ENCODE measurements around the gene NOL9. TPM values are rescaled to one million over a fixed set of nuclear protein-coding genes. Genes with fewer than 3 reads are reported as not detected.
A peak's percentile ranks its signal among the peaks of the same experiment; 100 is the strongest.
"Not testable (repeated sequence)": the region's sequence is repeated elsewhere in the genome, so short reads cannot be mapped to it uniquely, and the experiment has no call there.

Gene NOL9
- total RNA-seq, 2 experiments from 2014 or later: 42.7 to 44.5 TPM

DNA sequence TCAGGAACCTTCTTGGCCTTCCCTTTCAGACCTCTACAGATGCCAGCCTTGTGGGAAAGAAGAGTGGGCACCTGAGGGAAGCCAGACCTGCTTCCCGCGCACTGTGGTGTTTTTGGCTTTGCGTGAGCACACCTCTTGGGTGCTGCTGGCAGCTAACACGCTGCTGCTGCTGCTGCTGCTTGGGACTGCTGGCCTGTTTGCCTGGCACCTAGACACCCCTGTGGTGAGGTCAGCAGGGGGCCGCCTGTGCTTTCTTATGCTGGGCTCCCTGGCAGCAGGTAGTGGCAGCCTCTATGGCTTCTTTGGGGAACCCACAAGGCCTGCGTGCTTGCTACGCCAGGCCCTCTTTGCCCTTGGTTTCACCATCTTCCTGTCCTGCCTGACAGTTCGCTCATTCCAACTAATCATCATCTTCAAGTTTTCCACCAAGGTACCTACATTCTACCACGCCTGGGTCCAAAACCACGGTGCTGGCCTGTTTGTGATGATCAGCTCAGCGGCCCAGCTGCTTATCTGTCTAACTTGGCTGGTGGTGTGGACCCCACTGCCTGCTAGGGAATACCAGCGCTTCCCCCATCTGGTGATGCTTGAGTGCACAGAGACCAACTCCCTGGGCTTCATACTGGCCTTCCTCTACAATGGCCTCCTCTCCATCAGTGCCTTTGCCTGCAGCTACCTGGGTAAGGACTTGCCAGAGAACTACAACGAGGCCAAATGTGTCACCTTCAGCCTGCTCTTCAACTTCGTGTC is 24.5 kb upstream of the NOL9 start:
- POLR2A ChIA-PET: no interaction called here
- peaks cover 4% of the 10 kb centered on the region for H3K36me3 Mint-ChIP-seq (ENCODE audit: low read depth)
- no peaks in the 10 kb centered on the region for H3K9me3 Mint-ChIP-seq
- CTCF ChIA-PET: interaction anchor here (0.6 to 7.3 kb wide), 3 partner anchors 25 to 115 kb away, joined by 3 to 49 read pairs (median 3); partner anchors contain the start of genes NOL9 and TAS1R1
- H3K27ac Mint-ChIP-seq: peak overlapping the region; percentile 98
- peak overlapping the region; percentile 98 for H3K4me3 Mint-ChIP-seq
- DNase-seq: no peak
- no peaks in the 10 kb centered on the region for H3K27me3 Mint-ChIP-seq
- H3K4me1 Mint-ChIP-seq: peaks cover 37% of the 10 kb centered on the region

- ChIA-PET CTCF (interaction anchor here (0.6 to 7.3 kb wide), 4 partner anchors 19 to 114 kb away, joined by 3 to 49 read pairs (median 4); partner anchors contain the start of genes NOL9 and TAS1R1), POLR2A (no interaction called here)
- H3K36me3 Mint-ChIP-seq (ENCODE audit: low read depth): peaks cover 4% of the 10 kb centered on the region
- no peaks in the 10 kb centered on the region for H3K9me3 Mint-ChIP-seq
- H3K4me1 Mint-ChIP-seq: peaks cover 37% of the 10 kb centered on the region
- no peak for DNase-seq
- no peak overlapping the region for H3K27ac Mint-ChIP-seq
- H3K4me3 Mint-ChIP-seq: no peak overlapping the region
- H3K27me3 Mint-ChIP-seq: no peaks in the 10 kb centered on the region
Observed at GRCh38 chr1:6577831-6578525, 23.7 kb upstream of the NOL9 start.

DNA sequence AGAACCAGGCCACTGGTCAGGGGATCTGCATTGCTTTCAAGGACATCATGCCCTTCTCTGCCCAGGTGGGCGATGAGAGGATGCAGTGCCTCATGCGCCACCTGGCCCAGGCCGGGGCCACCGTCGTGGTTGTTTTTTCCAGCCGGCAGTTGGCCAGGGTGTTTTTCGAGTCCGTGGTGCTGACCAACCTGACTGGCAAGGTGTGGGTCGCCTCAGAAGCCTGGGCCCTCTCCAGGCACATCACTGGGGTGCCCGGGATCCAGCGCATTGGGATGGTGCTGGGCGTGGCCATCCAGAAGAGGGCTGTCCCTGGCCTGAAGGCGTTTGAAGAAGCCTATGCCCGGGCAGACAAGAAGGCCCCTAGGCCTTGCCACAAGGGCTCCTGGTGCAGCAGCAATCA is 20.5 kb upstream of the NOL9 start:
- Mint-ChIP-seq H3K27me3 (peaks cover 4% of the 10 kb centered on the region), H3K27ac (no peak overlapping the region), H3K4me3 (no peak overlapping the region), H3K36me3 (ENCODE audit: low read depth) (peaks cover under 1% of the 10 kb centered on the region), H3K9me3 (peaks cover 6% of the 10 kb centered on the region), H3K4me1 (peaks cover 15% of the 10 kb centered on the region)
- ChIA-PET POLR2A (no interaction called here), CTCF (interaction anchor here (1.1 to 7.3 kb wide), 3 partner anchors 9 to 25 kb away, joined by 3 to 49 read pairs (median 4); partner anchors contain the start of genes NOL9 and TAS1R1)
- no peak for DNase-seq

GRCh38 chr1:6574025-6574620 is 19.8 kb upstream of the NOL9 start:
- H3K36me3 Mint-ChIP-seq (ENCODE audit: low read depth): no peaks in the 10 kb centered on the region
- H3K27me3 Mint-ChIP-seq: peaks cover 7% of the 10 kb centered on the region
- DNase-seq: no peak
- H3K9me3 Mint-ChIP-seq: peaks cover 6% of the 10 kb centered on the region
- no peak overlapping the region for H3K27ac Mint-ChIP-seq
- CTCF ChIA-PET: interaction anchor here (1.1 kb wide), 1 partner anchor 26 kb away, joined by 3 read pairs; no protein-coding TSS in a partner anchor
- POLR2A ChIA-PET: no interaction called here
- H3K4me3 Mint-ChIP-seq: no peak overlapping the region
- H3K4me1 Mint-ChIP-seq: peaks cover 8% of the 10 kb centered on the region

DNA sequence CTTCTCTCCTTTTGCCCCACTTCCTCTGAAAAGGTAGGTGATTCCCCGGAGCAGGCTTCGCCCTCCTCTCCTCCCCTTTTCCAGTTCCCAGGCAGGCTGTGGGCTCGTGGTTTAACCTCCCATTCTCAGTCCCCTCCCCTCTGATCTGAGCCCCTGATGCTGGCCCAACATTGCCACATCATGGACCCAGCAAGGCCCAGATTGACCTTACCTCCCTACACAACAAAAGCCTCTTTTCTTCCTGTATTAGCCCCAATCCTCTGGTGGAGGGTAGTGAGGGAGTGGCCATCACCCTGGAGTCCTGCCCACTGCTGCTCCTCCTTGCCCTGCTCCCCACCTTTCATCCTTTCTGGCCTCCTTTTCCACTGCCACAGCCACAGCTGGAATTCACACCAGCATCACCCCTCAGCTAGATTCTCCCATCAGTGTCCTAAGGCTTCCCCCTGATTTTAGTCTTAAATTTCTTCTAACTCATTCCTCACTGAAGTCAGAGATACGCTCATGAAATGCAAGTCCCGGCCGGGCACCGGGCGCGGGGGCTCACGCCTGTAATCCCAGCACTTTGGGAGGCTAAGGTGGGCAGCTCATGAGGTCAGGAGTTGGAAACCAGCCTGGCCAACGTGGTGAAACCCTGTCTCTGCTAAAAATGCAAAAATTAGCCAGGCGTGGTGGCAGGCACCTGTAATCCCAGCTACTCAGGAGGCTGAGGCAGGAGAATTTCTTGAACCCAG is 18.5 kb upstream of the NOL9 start:
- Mint-ChIP-seq H3K36me3 (ENCODE audit: low read depth) (no peaks in the 10 kb centered on the region), H3K27me3 (peaks cover 7% of the 10 kb centered on the region), H3K27ac (no peak overlapping the region), H3K4me3 (no peak overlapping the region), H3K9me3 (peaks cover 6% of the 10 kb centered on the region), H3K4me1 (peaks cover 4% of the 10 kb centered on the region)
- CTCF ChIA-PET: interaction anchor here (0.6 kb wide), 1 partner anchor 69 kb away, joined by 3 read pairs; no protein-coding TSS in a partner anchor
- DNase-seq: no peak
- POLR2A ChIA-PET: no interaction called here

- DNase-seq: no peak
- ChIA-PET CTCF (interaction anchor here (0.6 to 1.5 kb wide), 4 partner anchors 9 to 16 kb away, joined by 3 to 5 read pairs (median 4); partner anchors contain the start of genes NOL9 and ZBTB48), POLR2A (no interaction called here)
- Mint-ChIP-seq H3K27me3 (peaks cover 7% of the 10 kb centered on the region), H3K4me1 (peaks cover 4% of the 10 kb centered on the region), H3K9me3 (peaks cover 6% of the 10 kb centered on the region), H3K36me3 (ENCODE audit: low read depth) (no peaks in the 10 kb centered on the region), H3K27ac (no peak overlapping the region), H3K4me3 (no peak overlapping the region)
Observed at GRCh38 chr1:6570987-6571386, 16.7 kb upstream of the NOL9 start.

- Mint-ChIP-seq H3K36me3 (ENCODE audit: low read depth) (no peaks in the 10 kb centered on the region), H3K9me3 (peaks cover 6% of the 10 kb centered on the region), H3K27ac (no peak overlapping the region), H3K27me3 (peaks cover 7% of the 10 kb centered on the region), H3K4me1 (peaks cover 4% of the 10 kb centered on the region), H3K4me3 (no peak overlapping the region)
- DNase-seq: no peak
- ChIA-PET CTCF (interaction anchor here (1.0 to 1.5 kb wide), 3 partner anchors 10 to 16 kb away, joined by 4 to 5 read pairs (median 5); partner anchors contain the start of genes NOL9 and ZBTB48), POLR2A (no interaction called here)
Observed at GRCh38 chr1:6570100-6570499, 15.8 kb upstream of the NOL9 start.

DNA sequence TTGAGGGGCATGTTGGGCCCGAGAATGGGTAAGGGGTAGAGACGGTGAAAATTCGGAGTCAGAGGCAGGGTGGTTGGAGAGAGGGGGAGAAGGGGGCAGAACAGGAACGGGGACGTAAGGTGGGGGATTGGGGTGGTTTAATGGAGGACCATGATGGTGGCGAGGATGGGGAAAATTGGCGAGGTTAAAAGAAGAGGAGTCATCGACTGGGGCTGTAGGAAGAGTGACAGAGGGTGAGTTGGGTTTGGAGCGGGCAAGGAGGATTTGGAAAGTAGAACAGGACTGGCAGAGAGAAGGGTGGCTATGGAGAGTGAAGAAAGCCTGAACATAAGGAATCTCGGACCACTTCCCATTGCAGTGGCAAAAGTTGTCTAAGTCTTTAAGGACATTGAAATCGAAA is 14.7 kb upstream of the NOL9 start:
- ChIA-PET CTCF (interaction anchor here (1.1 kb wide), 1 partner anchor 11 kb away, joined by 5 read pairs; the partner anchor contains the start of gene ZBTB48), POLR2A (no interaction called here)
- Mint-ChIP-seq H3K9me3 (peaks cover 6% of the 10 kb centered on the region), H3K4me3 (no peak overlapping the region), H3K27me3 (peaks cover 7% of the 10 kb centered on the region), H3K4me1 (peaks cover 4% of the 10 kb centered on the region), H3K36me3 (ENCODE audit: low read depth) (no peaks in the 10 kb centered on the region), H3K27ac (no peak overlapping the region)
- no peak for DNase-seq

DNA sequence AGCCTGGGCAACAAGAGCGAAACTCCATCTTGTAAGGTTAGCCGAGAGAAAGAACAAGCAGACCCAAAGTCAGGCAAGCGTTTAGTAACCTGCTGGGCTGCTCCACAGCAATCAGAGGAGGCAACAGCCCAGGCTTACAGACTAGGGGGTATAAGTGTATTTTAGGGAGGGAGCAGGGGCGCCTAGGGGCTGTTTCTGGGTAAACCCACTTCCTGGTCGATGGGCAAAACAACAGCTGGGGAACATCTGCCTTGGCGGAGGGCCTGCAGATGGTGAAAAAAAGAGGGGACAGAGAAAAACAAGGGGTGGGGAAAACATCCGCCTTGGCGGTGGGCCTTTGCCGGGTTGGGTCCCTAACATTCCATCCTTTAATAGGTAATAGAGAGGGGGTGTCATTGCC is 6.0 kb upstream of the NOL9 start:
- Mint-ChIP-seq H3K27me3 (peaks cover 4% of the 10 kb centered on the region), H3K4me3 (no peak overlapping the region), H3K36me3 (ENCODE audit: low read depth) (no peaks in the 10 kb centered on the region), H3K27ac (no peak overlapping the region), H3K4me1 (peaks cover 5% of the 10 kb centered on the region), H3K9me3 (no peaks in the 10 kb centered on the region)
- CTCF ChIA-PET: no interaction called here
- POLR2A ChIA-PET: no interaction called here
- no peak for DNase-seq

GRCh38 chr1:6559161-6559560 is 4.8 kb upstream of the NOL9 start:
- H3K4me3 Mint-ChIP-seq; POLR2A ChIA-PET; H3K27me3 Mint-ChIP-seq; H3K9me3 Mint-ChIP-seq; H3K4me1 Mint-ChIP-seq; DNase-seq; H3K36me3 Mint-ChIP-seq (ENCODE audit: low read depth); H3K27ac Mint-ChIP-seq: not testable (repeated sequence)
- CTCF ChIA-PET: interaction anchor here (0.7 to 1.6 kb wide), 3 partner anchors 12 to 347 kb away, joined by 3 to 4 read pairs (median 3); no protein-coding TSS in a partner anchor

DNA sequence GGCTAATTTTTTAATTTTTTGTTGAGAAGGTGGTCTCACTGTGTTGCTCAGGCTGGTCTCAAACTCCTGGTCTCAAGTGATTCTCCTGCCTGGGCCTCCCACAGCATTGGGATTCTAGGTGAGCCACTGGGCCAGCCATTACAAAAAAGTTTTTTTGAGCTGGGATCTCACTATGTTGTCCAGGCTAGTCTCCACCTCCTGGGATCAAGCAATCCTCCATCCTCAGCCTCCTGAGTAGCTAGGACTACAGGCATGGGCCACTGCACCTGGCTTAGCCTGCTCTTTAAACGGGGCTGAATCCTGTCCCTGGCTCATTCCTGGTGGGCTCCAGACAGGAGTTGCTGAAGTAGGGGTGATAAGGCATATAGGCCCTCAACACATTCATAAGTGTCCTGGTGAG is 3.3 kb upstream of the NOL9 start:
- POLR2A ChIA-PET: no interaction called here
- no peaks in the 10 kb centered on the region for H3K36me3 Mint-ChIP-seq (ENCODE audit: low read depth)
- H3K27ac Mint-ChIP-seq: peak overlapping the region; percentile 33
- H3K4me3 Mint-ChIP-seq: no peak overlapping the region
- H3K9me3 Mint-ChIP-seq: no peaks in the 10 kb centered on the region
- no peak for DNase-seq
- CTCF ChIA-PET: interaction anchor here (0.7 kb wide), 1 partner anchor 228 kb away, joined by 3 read pairs; no protein-coding TSS in a partner anchor
- H3K27me3 Mint-ChIP-seq: peaks cover 4% of the 10 kb centered on the region
- H3K4me1 Mint-ChIP-seq: peaks cover 16% of the 10 kb centered on the region

Measured in activated CD4-positive, alpha-beta T cell treated with anti-CD3 and anti-CD28 coated beads, Interleukin-2, amount 10 ng/mL, durations not matched to agents 7 days and 5 days (primary cell).